ENCODE measurements around the gene AMH. TPM values are rescaled to one million over a fixed set of nuclear protein-coding genes. Genes with fewer than 3 reads are reported as not detected.
"Not testable (repeated sequence)": the region's sequence is repeated elsewhere in the genome, so short reads cannot be mapped to it uniquely, and the experiment has no call there.

Gene AMH
- polyA plus RNA-seq (2014; cell fraction: cytosol; rRNA removed) = 11.5 and 13.5 TPM in 2 replicates
- polyA plus RNA-seq (2014; cell fraction: nucleus; rRNA removed) = 285 and 416 TPM in 2 replicates

- DNase-seq (ENCODE audit: low spot score) = no peak
Observed at GRCh38 chr19:2249010-2249866, at the start of gene AMH. TSS of gene AMH (plus strand) at chr19:2249323. CDS start at chr19:2249333, 10 bp downstream.

GRCh38 chr19:2199861-2200623 is 49.1 kb upstream of the AMH start:
- no peak for DNase-seq (ENCODE audit: low spot score)

- not testable (repeated sequence) for DNase-seq (ENCODE audit: low spot score)
Observed at GRCh38 chr19:2200624-2201294, 48.4 kb upstream of the AMH start.

- DNase-seq (ENCODE audit: low spot score) = no peak
Observed at GRCh38 chr19:2201473-2202148, 47.5 kb upstream of the AMH start.

GRCh38 chr19:2202366-2202765 is 46.8 kb upstream of the AMH start:
- no peak for DNase-seq (ENCODE audit: low spot score)

GRCh38 chr19:2207008-2207407 is 42.1 kb upstream of the AMH start:
- DNase-seq (ENCODE audit: low spot score) = no peak

GRCh38 chr19:2207991-2208860 is 40.9 kb upstream of the AMH start:
- no peak for DNase-seq (ENCODE audit: low spot score)

GRCh38 chr19:2208975-2209374 is 40.1 kb upstream of the AMH start:
- no peak for DNase-seq (ENCODE audit: low spot score)

- DNase-seq (ENCODE audit: low spot score) = no peak
Observed at GRCh38 chr19:2209408-2209807, 39.7 kb upstream of the AMH start.

GRCh38 chr19:2210206-2210605 is 38.9 kb upstream of the AMH start:
- no peak for DNase-seq (ENCODE audit: low spot score)

GRCh38 chr19:2210987-2211740 is 38.0 kb upstream of the AMH start:
- DNase-seq (ENCODE audit: low spot score) = no peak

- DNase-seq (ENCODE audit: low spot score) = no peak
Observed at GRCh38 chr19:2212861-2213711, 36.0 kb upstream of the AMH start.

- no peak for DNase-seq (ENCODE audit: low spot score)
Observed at GRCh38 chr19:2213799-2214198, 35.3 kb upstream of the AMH start.

GRCh38 chr19:2214251-2214650 is 34.9 kb upstream of the AMH start:
- DNase-seq (ENCODE audit: low spot score) = no peak

GRCh38 chr19:2215281-2215751 is 33.8 kb upstream of the AMH start:
- DNase-seq (ENCODE audit: low spot score) = no peak

GRCh38 chr19:2216361-2217225 is 32.5 kb upstream of the AMH start:
- no peak for DNase-seq (ENCODE audit: low spot score)

- DNase-seq (ENCODE audit: low spot score) = no peak
Observed at GRCh38 chr19:2217591-2217990, 31.5 kb upstream of the AMH start.

GRCh38 chr19:2219726-2220125 is 29.4 kb upstream of the AMH start:
- no peak for DNase-seq (ENCODE audit: low spot score)

Data from SK-N-DZ (cell line).